Measurements from ENCODE around the gene LRRC52.
"Not testable (repeated sequence)": the region's sequence is repeated elsewhere in the genome, so short reads cannot be mapped to it uniquely, and the experiment has no call there.

The LRRC52 gene

DNA sequence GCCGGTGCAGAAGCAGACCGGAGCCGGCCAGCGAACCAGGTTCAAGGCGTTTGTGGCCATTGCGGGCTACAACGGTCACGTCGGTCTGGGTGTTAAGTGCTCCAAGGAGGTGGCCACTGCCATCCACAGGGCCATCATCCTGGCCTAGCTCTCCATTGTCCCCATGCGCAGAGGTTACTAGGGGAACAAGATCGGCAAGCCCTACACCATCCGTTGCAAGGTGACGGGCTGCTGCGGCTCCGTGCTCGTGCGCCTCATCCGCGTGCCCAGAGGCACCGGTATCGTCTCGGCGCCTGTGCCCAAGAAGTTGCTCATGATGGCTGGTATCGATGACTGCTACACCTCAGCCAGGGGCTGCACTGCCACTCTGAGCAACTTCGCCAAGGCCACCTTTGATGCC lies 38.1 kb downstream of the LRRC52 start:
- DNase-seq (ENCODE audit: low spot score): no peak

GRCh38 chr1:165586398-165586797 lies 42.6 kb downstream of the LRRC52 start:
- DNase-seq (ENCODE audit: low spot score): no peak

DNA sequence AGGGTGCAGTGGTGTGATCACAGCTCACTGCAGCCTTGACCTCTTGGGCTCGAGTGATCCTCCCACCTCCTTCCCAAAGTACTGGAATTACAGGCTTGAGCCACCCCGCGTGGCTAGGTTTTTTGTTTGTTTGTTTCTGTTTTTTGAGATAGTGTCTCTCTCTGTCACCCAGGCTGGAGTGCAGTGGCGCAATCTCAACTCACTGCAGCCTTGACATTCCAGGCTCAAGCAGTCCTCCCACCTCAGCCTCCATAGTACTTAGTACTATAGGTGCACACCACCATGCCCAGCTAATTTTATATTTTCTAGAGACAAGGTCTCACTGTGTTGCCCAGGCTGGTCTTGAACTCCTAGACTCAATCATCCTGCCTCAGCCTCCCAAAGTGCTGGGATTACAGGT lies 47.6 kb downstream of the LRRC52 start:
- not testable (repeated sequence) for DNase-seq (ENCODE audit: low spot score)

DNA sequence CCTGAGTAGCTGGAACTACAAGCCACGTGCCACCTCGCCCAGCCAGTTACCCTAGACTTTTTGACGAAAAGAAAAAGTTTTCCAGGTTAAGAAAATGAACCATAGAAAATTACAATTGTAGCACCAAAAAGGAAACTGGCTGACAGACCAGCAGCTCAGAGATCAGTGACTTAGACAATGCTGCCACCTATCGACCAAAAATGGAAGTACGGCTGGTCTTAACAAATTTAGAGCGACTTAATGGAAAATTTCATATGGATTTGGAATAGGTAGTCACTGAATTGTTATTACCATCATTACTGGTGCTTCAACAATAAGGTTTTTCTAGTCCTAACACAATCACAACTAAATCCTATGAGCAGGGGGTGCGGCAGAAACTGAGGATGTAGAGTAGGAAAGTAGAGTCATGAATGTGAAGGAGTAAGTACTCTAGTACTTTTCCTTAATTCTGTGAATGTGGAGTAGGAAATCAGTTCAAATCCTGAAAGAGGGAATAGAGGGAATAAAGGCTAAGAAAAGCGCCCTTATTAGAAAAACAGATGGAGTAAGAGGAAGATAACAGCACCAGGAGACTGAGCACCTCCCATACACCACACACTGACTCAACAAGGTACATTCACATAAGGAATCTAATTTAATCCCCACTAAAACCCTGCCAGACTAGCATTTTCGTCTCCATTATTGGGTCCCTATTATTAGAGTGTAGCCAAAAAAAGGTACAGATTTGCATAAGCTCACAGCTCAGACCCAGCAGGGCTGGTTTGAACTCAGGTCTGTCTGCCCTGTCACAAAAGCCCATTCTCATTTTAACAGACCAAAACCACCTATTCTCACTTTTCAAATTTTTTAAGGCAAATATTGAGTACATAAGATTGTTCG lies 49.4 kb downstream of the LRRC52 start:
- peak; percentile 83 for DNase-seq (ENCODE audit: low spot score)

DNA sequence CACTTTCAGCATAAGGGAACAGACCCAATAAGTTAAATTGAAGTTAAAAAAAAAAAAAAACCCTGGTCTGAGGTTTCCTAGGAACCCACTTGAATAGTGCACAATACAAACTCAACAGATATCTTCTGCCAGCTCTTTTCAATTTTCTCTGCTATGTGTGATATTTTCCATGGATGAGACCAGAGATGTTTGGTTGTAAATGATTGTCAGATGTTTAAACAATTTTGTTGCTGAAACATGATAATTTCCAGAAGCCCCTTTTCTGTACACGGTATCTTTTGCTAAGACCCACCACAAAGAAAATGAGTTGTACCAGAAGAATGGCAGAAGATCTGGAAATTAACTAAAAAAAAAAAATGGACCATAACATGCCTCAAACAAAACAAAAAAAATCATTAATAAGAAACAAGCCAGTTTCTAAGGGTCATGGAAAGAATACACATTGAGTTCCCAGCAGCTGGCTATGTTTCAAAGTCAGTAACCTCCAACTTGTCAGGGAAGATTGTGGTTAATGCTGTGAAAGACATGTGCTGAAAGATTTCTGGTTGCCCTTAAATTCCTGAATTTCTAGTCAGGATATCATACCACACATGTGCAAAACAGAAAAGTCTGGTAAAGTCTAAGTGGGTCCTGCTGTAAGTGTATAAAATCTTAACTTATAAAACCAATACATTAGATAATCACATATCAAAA lies 51.6 kb downstream of the LRRC52 start:
- DNase-seq (ENCODE audit: low spot score): no peak

DNA sequence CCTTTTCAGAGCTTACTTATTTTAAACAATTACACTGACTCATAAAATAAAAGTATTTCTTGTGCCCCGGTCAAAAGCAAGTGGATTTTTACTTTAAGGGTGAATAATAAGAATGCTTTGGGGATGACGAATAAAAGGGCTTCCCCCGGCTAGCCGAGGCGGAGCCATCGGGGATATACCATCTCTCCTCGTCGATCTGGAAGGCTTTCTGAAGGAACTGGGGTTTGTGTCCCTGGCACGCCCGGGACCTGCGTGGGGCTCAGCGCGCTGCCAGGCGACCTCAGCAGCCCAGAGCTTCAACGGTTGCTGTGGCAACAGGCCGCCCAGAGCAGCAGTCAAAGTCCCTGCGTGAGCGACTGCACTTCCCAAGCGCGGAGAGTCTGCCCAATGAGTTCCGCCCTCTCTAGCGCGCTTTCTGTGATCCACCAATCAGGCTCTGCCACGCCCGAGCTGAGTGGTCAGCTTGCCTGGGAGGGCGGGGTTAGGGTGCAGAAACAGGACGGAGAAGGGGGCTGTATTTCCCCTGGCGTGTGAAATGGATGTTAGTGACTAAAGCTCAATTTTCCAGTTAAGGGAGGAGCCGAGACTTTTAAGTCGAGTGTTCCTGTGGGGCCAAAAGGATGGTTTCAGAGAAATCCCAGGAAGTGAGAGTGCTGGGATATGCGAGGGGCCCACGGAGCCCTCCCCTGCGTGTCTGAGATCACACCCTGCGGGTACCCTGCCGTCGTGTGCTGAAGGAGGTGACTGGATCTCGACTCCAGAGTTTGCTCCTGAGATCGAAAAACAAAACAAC lies 54.3 kb downstream of the LRRC52 start:
- peak; percentile 96 for DNase-seq (ENCODE audit: low spot score)

DNA sequence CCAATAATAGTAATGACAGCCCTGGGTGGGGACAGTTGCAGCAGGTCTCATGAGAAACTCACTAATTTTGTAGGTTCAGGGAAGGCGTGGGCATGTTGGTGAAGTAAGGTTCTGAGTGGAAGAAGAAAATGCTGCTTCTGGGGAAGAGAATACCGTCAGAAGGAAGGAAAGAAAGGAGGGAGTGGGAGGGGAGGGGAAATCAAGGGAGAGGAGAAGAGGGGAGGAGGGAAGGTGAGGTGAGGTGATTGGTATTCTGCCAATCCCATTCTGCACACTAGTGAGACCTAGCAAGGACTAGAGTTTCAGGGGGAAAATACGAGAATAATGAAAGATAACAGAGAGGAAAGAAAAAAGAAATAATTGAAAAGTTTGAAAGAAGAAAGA lies 54.9 kb downstream of the LRRC52 start:
- DNase-seq (ENCODE audit: low spot score): no peak

DNA sequence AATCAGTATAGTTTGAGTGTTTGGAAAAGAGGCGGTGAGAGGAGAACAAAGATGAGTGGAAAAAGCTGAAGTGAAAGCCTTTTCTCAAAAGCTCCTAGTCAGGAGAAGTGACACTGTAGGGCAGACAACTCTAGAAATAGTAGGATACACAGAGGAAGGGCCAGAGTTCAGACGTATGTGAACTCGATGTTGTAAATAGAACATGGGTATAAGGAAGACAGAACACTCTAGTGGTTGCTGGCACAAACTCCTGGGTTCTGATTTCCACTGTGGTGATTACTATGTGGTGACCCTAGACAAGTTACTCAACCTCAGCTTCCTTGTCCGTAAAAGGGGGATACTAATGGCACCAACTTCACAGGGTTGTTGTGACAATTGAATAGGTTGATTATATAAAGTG lies 57.0 kb downstream of the LRRC52 start:
- no peak for DNase-seq (ENCODE audit: low spot score)

- no peak for DNase-seq (ENCODE audit: low spot score)
Measured at GRCh38 chr1:165603810-165604209, 60.0 kb downstream of the LRRC52 start.

DNA sequence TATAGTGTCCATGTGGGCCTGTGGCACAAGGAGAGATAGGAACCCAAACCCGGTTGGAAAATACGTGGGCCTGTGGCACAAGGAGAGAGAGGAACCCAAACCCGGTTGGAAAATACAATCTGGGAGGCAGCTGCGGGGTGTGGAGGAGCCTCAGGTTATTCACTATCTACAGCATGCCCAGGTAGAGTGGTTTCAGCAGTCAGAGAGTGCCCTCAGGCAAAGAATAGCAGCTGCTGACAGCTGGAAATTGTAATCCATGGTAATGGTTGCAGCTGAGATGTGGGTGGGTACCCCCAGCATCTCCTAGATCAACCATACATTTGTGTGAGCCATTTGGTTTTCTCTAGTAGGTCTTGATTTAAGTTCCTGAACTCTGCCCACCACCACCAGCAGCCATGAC lies 61.4 kb downstream of the LRRC52 start:
- DNase-seq (ENCODE audit: low spot score): no peak

DNA sequence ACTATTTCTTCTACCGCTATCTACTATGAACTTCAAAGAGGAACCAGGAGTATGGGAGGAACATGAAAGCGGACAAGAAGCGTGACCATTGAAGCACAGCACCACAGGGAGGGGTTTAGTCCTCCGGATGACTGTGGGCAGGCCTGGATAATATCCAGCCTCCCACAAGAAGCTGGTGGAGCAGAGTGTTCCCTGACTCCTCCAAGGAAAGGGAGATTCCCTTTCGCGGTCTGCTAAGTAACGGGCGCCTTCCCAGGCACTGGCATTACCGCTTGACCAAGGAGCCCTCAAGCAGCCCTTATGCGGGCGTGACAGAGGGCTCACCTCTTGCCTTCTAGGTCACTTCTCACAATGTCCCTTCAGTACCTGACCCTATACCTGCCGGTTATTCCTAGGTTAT lies 62.9 kb downstream of the LRRC52 start:
- DNase-seq (ENCODE audit: low spot score): not testable (repeated sequence)

GRCh38 chr1:165610866-165611265 lies 67.1 kb downstream of the LRRC52 start:
- DNase-seq (ENCODE audit: low spot score): no peak

GRCh38 chr1:165612062-165612461 lies 68.3 kb downstream of the LRRC52 start:
- no peak for DNase-seq (ENCODE audit: low spot score)
